22Rv1 (cell line): Measurements from ENCODE around the gene TMEM222.
A peak's percentile ranks its signal among the peaks of the same experiment; 100 is the strongest.

Experiments
- H3K27ac ChIP-seq: fragments of 450-650 bp; 2 replicates; pipeline ENCODE4 v1.5.1; 2017
- CTCF ChIP-seq: fragments of 450-650 bp; IDR thresholded peaks from 2 replicates; pipeline ENCODE4 v1.5.1; 2017; ENCODE audit warnings: mild to moderate bottlenecking
- ZFX ChIP-seq: fragments of 450-650 bp; IDR thresholded peaks from 2 replicates; pipeline ENCODE4 v1.6.1; 2017; ENCODE audit warnings: antibody characterized with exemption, borderline replicate concordance

TMEM222 gene

GRCh38 chr1:27360159-27361043, 38.4 kb downstream of the TMEM222 start:
- TF ChIP-seq ZFX, result no peak
- no peak for TF ChIP-seq CTCF
- H3K27ac ChIP-seq, result no peak overlapping the region

- no peak overlapping the region for H3K27ac ChIP-seq
- no peak for TF ChIP-seq CTCF
- TF ChIP-seq ZFX, result no peak
These were observed 39.1 kb downstream of the TMEM222 start for GRCh38 chr1:27361044-27361402.

- no peak for TF ChIP-seq CTCF
- H3K27ac ChIP-seq, result no peak overlapping the region
These were observed 39.6 kb downstream of the TMEM222 start for GRCh38 chr1:27361553-27361952.

GRCh38 chr1:27363766-27364695, 42.1 kb downstream of the TMEM222 start:
- no peak overlapping the region for H3K27ac ChIP-seq
- no peak for TF ChIP-seq CTCF
- TF ChIP-seq ZFX, result no peak

GRCh38 chr1:27364696-27365371, 42.9 kb downstream of the TMEM222 start:
- H3K27ac ChIP-seq, result peak overlapping the region; percentile 97
- TF ChIP-seq ZFX, result no peak
- no peak for TF ChIP-seq CTCF

GRCh38 chr1:27365372-27366112, 43.6 kb downstream of the TMEM222 start:
- TF ChIP-seq CTCF, result no peak
- TF ChIP-seq ZFX, result no peak
- peak overlapping the region; percentile 97 for H3K27ac ChIP-seq
